Activated CD8-positive, alpha-beta memory T cell treated with anti-CD3 and anti-CD28 coated beads for 36 hours (primary cell): ENCODE results near the gene FAM174A. TPM values are rescaled to one million over a fixed set of nuclear protein-coding genes. Genes with fewer than 3 reads are reported as not detected.
"Not testable (repeated sequence)": the region's sequence is repeated elsewhere in the genome, so short reads cannot be mapped to it uniquely, and the experiment has no call there.

Source experiments
- CTCF ChIA-PET: fragments of 350-600 bp; sonication (Branson Sonifier 250); formaldehyde crosslinking; loops from one replicate; lab custom pipeline; 2021; ENCODE audit warnings: antibody characterized with exemption; lab: Charles Lee
- POLR2A ChIA-PET: fragments of 350-600 bp; sonication (Branson Sonifier 250); formaldehyde crosslinking; loops from one replicate; lab custom pipeline; 2021; ENCODE audit warnings: antibody characterized with exemption; lab: Charles Lee
- total RNA-seq, 2 experiments: library from RNA; stranded (reverse); gene quantifications; one replicate each; pipeline ENCODE4 v1.2.3, GENCODE V29; 2021

The FAM174A gene
- total RNA-seq, 2 experiments from 2014 or later, result 7.7 to 8.8 TPM

GRCh38 chr5:100566382-100567141 is 31.4 kb downstream of the FAM174A start:
- POLR2A ChIA-PET, result no interaction called here
- CTCF ChIA-PET, result no interaction called here

- ChIA-PET POLR2A (no interaction called here), CTCF (no interaction called here)
Measured at GRCh38 chr5:100574716-100575115, 39.5 kb downstream of the FAM174A start.

GRCh38 chr5:100575815-100576214 is 40.6 kb downstream of the FAM174A start:
- CTCF ChIA-PET, result no interaction called here
- POLR2A ChIA-PET, result no interaction called here

GRCh38 chr5:100576217-100576751 is 41.1 kb downstream of the FAM174A start:
- CTCF ChIA-PET, result no interaction called here
- POLR2A ChIA-PET, result no interaction called here

GRCh38 chr5:100577506-100577905 is 42.3 kb downstream of the FAM174A start:
- CTCF ChIA-PET, result no interaction called here
- POLR2A ChIA-PET, result no interaction called here

GRCh38 chr5:100584069-100584468 is 48.9 kb downstream of the FAM174A start:
- ChIA-PET POLR2A (no interaction called here), CTCF (no interaction called here)

- ChIA-PET POLR2A (no interaction called here), CTCF (no interaction called here)
Measured at GRCh38 chr5:100584889-100585288, 49.7 kb downstream of the FAM174A start.

GRCh38 chr5:100590867-100591266 is 55.7 kb downstream of the FAM174A start:
- ChIA-PET POLR2A (no interaction called here), CTCF (no interaction called here)

- CTCF ChIA-PET, result no interaction called here
- POLR2A ChIA-PET, result no interaction called here
Measured at GRCh38 chr5:100595152-100595811, 60.1 kb downstream of the FAM174A start.

GRCh38 chr5:100595812-100596173 is 60.6 kb downstream of the FAM174A start:
- ChIA-PET POLR2A (no interaction called here), CTCF (no interaction called here)

GRCh38 chr5:100598446-100598845 is 63.3 kb downstream of the FAM174A start:
- CTCF ChIA-PET, result no interaction called here
- POLR2A ChIA-PET, result no interaction called here

GRCh38 chr5:100600298-100600994 is 65.3 kb downstream of the FAM174A start:
- ChIA-PET CTCF (interaction anchor here (1.3 kb wide), 1 partner anchor 20 kb away, joined by 3 read pairs; no protein-coding TSS in a partner anchor), POLR2A (no interaction called here)

- CTCF ChIA-PET, result no interaction called here
- POLR2A ChIA-PET, result no interaction called here
Measured at GRCh38 chr5:100603141-100603540, 68.0 kb downstream of the FAM174A start.

- CTCF ChIA-PET, POLR2A ChIA-PET: not testable (repeated sequence)
Measured at GRCh38 chr5:100604021-100604420, 68.8 kb downstream of the FAM174A start.

- CTCF ChIA-PET, result no interaction called here
- POLR2A ChIA-PET, result no interaction called here
Measured at GRCh38 chr5:100609594-100609993, 74.4 kb downstream of the FAM174A start.

GRCh38 chr5:100614308-100614707 is 79.1 kb downstream of the FAM174A start:
- ChIA-PET CTCF (no interaction called here), POLR2A (no interaction called here)

- ChIA-PET POLR2A (no interaction called here), CTCF (no interaction called here)
Measured at GRCh38 chr5:100615362-100615761, 80.2 kb downstream of the FAM174A start.

- POLR2A ChIA-PET, result no interaction called here
- CTCF ChIA-PET, result no interaction called here
Measured at GRCh38 chr5:100616291-100616690, 81.1 kb downstream of the FAM174A start.

GRCh38 chr5:100616981-100617380 is 81.8 kb downstream of the FAM174A start:
- POLR2A ChIA-PET, result no interaction called here
- CTCF ChIA-PET, result no interaction called here

GRCh38 chr5:100623719-100624118 is 88.5 kb downstream of the FAM174A start:
- ChIA-PET POLR2A (no interaction called here), CTCF (interaction anchor here (1.1 kb wide), 1 partner anchor 276 kb away, joined by 3 read pairs; no protein-coding TSS in a partner anchor)
